GM18502 (cell line): ENCODE results near the gene SDF4.

ENCODE experiments used
- ATAC-seq: cut with Tn5 transposase; IDR thresholded peaks from one replicate; pipeline ENCODE4 v1.9.1; 2021; ENCODE audit warnings: mild to moderate bottlenecking; ENCODE audit not compliant: unreplicated experiment, poor library complexity

Gene SDF4

GRCh38 chr1:1231400-1232207 is at the start of gene SDF4:
TSS of gene SDF4 (minus strand) at chr1:1232001. CDS start at chr1:1228772, 3,229 bp downstream.
- ATAC-seq: peak; percentile 87

- ATAC-seq: no peak
Measured at GRCh38 chr1:1280782-1281481, 49.1 kb upstream of the SDF4 start.

- ATAC-seq: no peak
Measured at GRCh38 chr1:1279028-1279427, 47.2 kb upstream of the SDF4 start.

GRCh38 chr1:1278620-1279019 is 46.8 kb upstream of the SDF4 start:
- no peak for ATAC-seq

GRCh38 chr1:1275836-1276235 is 44.0 kb upstream of the SDF4 start:
- no peak for ATAC-seq

GRCh38 chr1:1274931-1275431 is 43.2 kb upstream of the SDF4 start:
- ATAC-seq: no peak

- no peak for ATAC-seq
Measured at GRCh38 chr1:1274299-1274930, 42.6 kb upstream of the SDF4 start.

GRCh38 chr1:1273512-1274298 is 41.9 kb upstream of the SDF4 start, which contains the start of gene UBE2J2:
TSS of gene UBE2J2 (minus strand) at chr1:1273854. CDS start at chr1:1267992, 5,862 bp downstream.
- peak; percentile 85 for ATAC-seq

- ATAC-seq: peak; percentile 2
Measured at GRCh38 chr1:1273209-1273511, 41.4 kb upstream of the SDF4 start.

GRCh38 chr1:1272341-1273208 is 40.8 kb upstream of the SDF4 start:
- ATAC-seq: no peak

- no peak for ATAC-seq
Measured at GRCh38 chr1:1270813-1271212, 39.0 kb upstream of the SDF4 start.

- ATAC-seq: no peak
Measured at GRCh38 chr1:1268284-1268682, 36.5 kb upstream of the SDF4 start.

- no peak for ATAC-seq
Measured at GRCh38 chr1:1267488-1268283, 35.9 kb upstream of the SDF4 start.

- ATAC-seq: no peak
Measured at GRCh38 chr1:1264868-1265272, 33.1 kb upstream of the SDF4 start.

- no peak for ATAC-seq
Measured at GRCh38 chr1:1264026-1264425, 32.2 kb upstream of the SDF4 start.

GRCh38 chr1:1262758-1263157 is 31.0 kb upstream of the SDF4 start:
- ATAC-seq: no peak

GRCh38 chr1:1262071-1262470 is 30.3 kb upstream of the SDF4 start:
- no peak for ATAC-seq

GRCh38 chr1:1260843-1261560 is 29.2 kb upstream of the SDF4 start:
- no peak for ATAC-seq
